Endothelial cell of umbilical vein (primary cell): ENCODE results near the gene WNT4. TPM values are rescaled to one million over a fixed set of nuclear protein-coding genes. Genes with fewer than 3 reads are reported as not detected.

Experiments
- BruUV-seq: library from RNA; stranded (reverse); fragments of 400-500 nt; replicated peaks from 2 replicates; lab custom pipeline; 2021; lab: Mats Ljungman, UMichigan
- CTCF ChIA-PET: fragments of 300-600, 350-600 bp; sonication (Branson Sonifier 250); formaldehyde crosslinking; loops from one replicate; lab custom pipeline; 2021; ENCODE audit warnings: antibody characterized with exemption, inconsistent platforms; lab: Charles Lee
- POLR2A ChIA-PET: fragments of 300-600, 350-600 bp; sonication (Branson Sonifier 250); formaldehyde crosslinking; loops from one replicate; lab custom pipeline; 2021; ENCODE audit warnings: antibody characterized with exemption, inconsistent platforms; lab: Charles Lee
- DNase-seq: peaks from one replicate; pipeline ENCODE4 v3.0.0-alpha.2; 2011; ENCODE audit warnings: low read depth, low spot score
- FAIRE-seq: peaks from 2 replicates; lab custom pipeline; 2011; peaks lifted over from hg19 to GRCh38; lab: Jason Lieb, UNC
- H2AFZ ChIP-seq: 2 replicates; pipeline ENCODE4 v1.6.0; 2012; ENCODE audit warnings: low read depth, low read length, control low read depth, inconsistent platforms
- H3K27ac ChIP-seq: 2 replicates; pipeline ENCODE4 v1.5.1; 2011; ENCODE audit warnings: low read depth, mild to moderate bottlenecking, control low read depth, low read length, moderate library complexity; ENCODE audit not compliant: insufficient read depth
- H3K27me3 ChIP-seq, 2 experiments: 2 replicates each; pipeline versions ENCODE4 v1.6.0 to v1.6.1; 2011; ENCODE audit warnings: low read length in 2 of 2, mixed read lengths in 1 of 2; ENCODE audit not compliant: control insufficient read depth in 2 of 2, insufficient read depth in 2 of 2
- H3K36me3 ChIP-seq, 2 experiments: 2 replicates in 1 of 2; 3 replicates in 1 of 2; pipeline ENCODE4 v1.5.1; 2011; ENCODE audit warnings: low read length in 2 of 2, mild to moderate bottlenecking in 1 of 2, moderate library complexity in 1 of 2; ENCODE audit not compliant: control insufficient read depth in 2 of 2, insufficient read depth in 2 of 2; ENCODE audit errors: extremely low read depth in 1 of 2
- H3K4me1 ChIP-seq: 3 replicates; pipeline ENCODE4 v1.5.1; 2011; ENCODE audit warnings: mild to moderate bottlenecking, low read length; ENCODE audit not compliant: control insufficient read depth, insufficient read depth; ENCODE audit errors: extremely low read depth
- H3K4me2 ChIP-seq: 2 replicates; pipeline ENCODE4 v1.6.1; 2011; ENCODE audit warnings: low read length, control low read depth, mixed read lengths; ENCODE audit not compliant: insufficient read depth
- H3K4me3 ChIP-seq, 3 experiments: fragments of 200-600 bp in 1 of 3; sonication (generic), shearing (Covaris generic) in 1 of 3; replicated peaks in 1 of 3; 2 replicates each; pipeline ENCODE4 v1.5.1; 2011 to 2016; ENCODE audit warnings: control low read depth in 3 of 3, low read length in 3 of 3, mild to moderate bottlenecking in 2 of 3, inconsistent platforms in 1 of 3, low read depth in 1 of 3, moderate library complexity in 1 of 3; ENCODE audit not compliant: insufficient read depth in 1 of 3
- H3K79me2 ChIP-seq: 2 replicates; pipeline ENCODE4 v1.6.0; 2012; ENCODE audit warnings: low read length, inconsistent platforms; ENCODE audit not compliant: control insufficient read depth, insufficient read depth
- H3K9ac ChIP-seq: replicated peaks from 2 replicates; pipeline ENCODE3; 2011; ENCODE audit warnings: low read length, control low read depth; ENCODE audit not compliant: insufficient read depth; ENCODE audit errors: extremely low read depth
- H3K9me1 ChIP-seq: replicated peaks from 3 replicates; pipeline ENCODE4 v1.6.0; 2011; ENCODE audit warnings: mild to moderate bottlenecking, low read length; ENCODE audit not compliant: control insufficient read depth, insufficient read depth; ENCODE audit errors: extremely low read depth
- H3K9me3 ChIP-seq: replicated peaks from 2 replicates; pipeline ENCODE4 v1.5.1; 2012; ENCODE audit warnings: low read length, inconsistent platforms; ENCODE audit not compliant: control insufficient read depth, insufficient read depth
- H4K20me1 ChIP-seq: replicated peaks from 2 replicates; pipeline ENCODE3; 2011; ENCODE audit warnings: mild to moderate bottlenecking, low read length; ENCODE audit not compliant: control insufficient read depth, insufficient read depth; ENCODE audit errors: extremely low read depth
- FOS ChIP-seq: IDR thresholded peaks from 2 replicates; pipeline ENCODE4 v1.6.1; 2011; ENCODE audit warnings: mild to moderate bottlenecking, low read length, moderate library complexity, borderline replicate concordance; ENCODE audit not compliant: insufficient read depth
- GATA2 ChIP-seq: IDR thresholded peaks from 2 replicates; pipeline ENCODE4 v1.7.0; 2011; ENCODE audit warnings: low read depth, mild to moderate bottlenecking, moderate library complexity, mixed read lengths, low read length; ENCODE audit not compliant: insufficient read length, insufficient read depth
- JUN ChIP-seq: IDR thresholded peaks from 2 replicates; pipeline ENCODE4 v1.6.1; 2011; ENCODE audit warnings: borderline replicate concordance, low read depth; ENCODE audit not compliant: insufficient read length, insufficient read depth
- MAX ChIP-seq: IDR thresholded peaks from 2 replicates; pipeline ENCODE4 v1.6.1; 2011; ENCODE audit not compliant: insufficient read depth, insufficient read length
- MYC ChIP-seq: IDR thresholded peaks from one replicate; pipeline ENCODE4 v1.6.1; 2011; ENCODE audit warnings: mild to moderate bottlenecking, low read depth, low read length
- POLR2A ChIP-seq: IDR thresholded peaks from 2 replicates; pipeline ENCODE4 v1.6.1; 2012; ENCODE audit warnings: low read depth, mild to moderate bottlenecking, control low read depth, low read length
- dilution Hi-C: fragments of 300-500 bp; cut with MboI; formaldehyde crosslinking; loops from one replicate; pipeline ENCODE4 v1.15.0; 2019; ENCODE audit warnings: low sequenced_read_pairs; ENCODE audit not compliant: extremely low pct_ligation_motif_present
- intact Hi-C: fragments of 100-400 bp; cut with micrococcal nuclease; formaldehyde crosslinking; loops from one replicate; pipeline ENCODE4 v1.10.0; 2022
- polyA plus RNA-seq, 4 experiments: library from polyadenylated mRNA; depleted of rRNA in 3 of 4; stranded (reverse) in 3 of 4; unstranded in 1 of 4; fragments of >200 nt; gene quantifications; 2 replicates each; pipeline versions ENCODE4 v1.2.1 to v1.2.3, GENCODE V29; 2011 to 2012; ENCODE audit warnings: missing spikeins in 1 of 4
- total RNA-seq: library from RNA; stranded (reverse); gene quantifications from 2 replicates; pipeline ENCODE4 v1.2.3, GENCODE V29; 2021
- TF ChIP-seq, protein P1 (sequence below), 2 donors: IDR thresholded peaks; 1 replicate in 1 of 2; 2 replicates in 1 of 2; pipeline ENCODE4 v1.5.1; 2011; ENCODE audit warnings: low read length in 2 of 2, mild to moderate bottlenecking in 2 of 2, moderate library complexity in 2 of 2, control low read depth in 1 of 2, inconsistent platforms in 1 of 2, low read depth in 1 of 2; ENCODE audit not compliant: insufficient read depth in 1 of 2; ENCODE audit errors: extremely low read depth in 1 of 2

The WNT4 gene
- total and polyA plus RNA-seq, 2 donors (not counting 3 experiments of a cell fraction or from before 2014, with no cell fraction given) = 0.06 TPM; not detected in 1

DNA sequence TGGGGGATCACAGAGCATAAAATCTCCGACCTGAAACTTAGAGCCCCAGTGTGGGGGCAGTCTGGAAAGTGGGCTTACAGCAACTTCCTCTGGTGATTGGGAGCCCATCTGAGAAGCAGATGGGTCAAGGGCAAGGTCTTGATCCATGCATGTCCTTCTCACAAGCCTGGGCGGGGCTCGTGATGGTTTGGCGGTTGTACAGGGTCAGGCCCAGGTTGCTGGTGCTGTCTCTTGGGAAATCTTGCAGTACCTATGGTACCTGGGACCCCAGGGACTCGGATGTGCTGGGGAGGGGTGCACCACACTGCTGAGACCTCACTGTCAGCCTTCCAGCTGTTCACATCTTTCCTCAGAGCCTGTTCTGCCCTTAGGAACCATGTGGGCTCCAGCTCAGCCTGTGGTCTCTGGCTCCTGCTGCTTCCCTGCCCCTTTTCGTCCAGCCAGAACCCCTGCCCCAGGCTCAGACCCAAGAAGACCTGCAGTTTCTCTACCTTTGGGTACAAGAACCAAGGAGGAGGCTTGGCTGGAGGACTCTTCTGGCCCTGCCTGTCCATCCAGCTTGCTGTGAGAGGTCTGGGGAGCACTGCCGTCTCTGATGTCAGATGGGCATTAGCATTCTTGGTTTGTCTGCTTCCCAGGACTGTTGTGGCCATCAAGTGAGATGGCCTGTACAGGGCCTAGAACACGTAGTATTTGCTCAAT is 24.5 kb downstream of the WNT4 start:
- peaks cover 6% of the 10 kb centered on the region for H4K20me1 ChIP-seq

More for the DNA sequence above, 24.5 kb downstream of the WNT4 start:
- H3K9me3 ChIP-seq = no peaks in the 10 kb centered on the region
- peaks cover 0 to 17% of the 10 kb centered on the region in 2 experiments for H3K36me3 ChIP-seq
- FAIRE-seq (no peak), DNase-seq (no peak)
- H3K9ac ChIP-seq = no peak overlapping the region
- peaks cover 23% of the 10 kb centered on the region for H3K4me1 ChIP-seq
- no peak overlapping the region for H3K4me2 ChIP-seq
- no peaks in the 10 kb centered on the region for H3K9me1 ChIP-seq
- intact Hi-C loops = no loop called here
- POLR2A ChIA-PET = no interaction called here
- H3K27me3 ChIP-seq = no peaks in the 10 kb centered on the region
- no peak overlapping the region for H3K4me3 ChIP-seq
- H3K79me2 ChIP-seq = peaks cover 8% of the 10 kb centered on the region
- no peak overlapping the region for H3K27ac ChIP-seq
- dilution Hi-C loops = no loop called here
- no TSS peak for BruUV-seq
- TF ChIP-seq MYC (no peak), POLR2A (no peak), FOS (no peak), JUN (no peak), MAX (no peak), GATA2 (no peak)
- TF ChIP-seq, protein P1, sequence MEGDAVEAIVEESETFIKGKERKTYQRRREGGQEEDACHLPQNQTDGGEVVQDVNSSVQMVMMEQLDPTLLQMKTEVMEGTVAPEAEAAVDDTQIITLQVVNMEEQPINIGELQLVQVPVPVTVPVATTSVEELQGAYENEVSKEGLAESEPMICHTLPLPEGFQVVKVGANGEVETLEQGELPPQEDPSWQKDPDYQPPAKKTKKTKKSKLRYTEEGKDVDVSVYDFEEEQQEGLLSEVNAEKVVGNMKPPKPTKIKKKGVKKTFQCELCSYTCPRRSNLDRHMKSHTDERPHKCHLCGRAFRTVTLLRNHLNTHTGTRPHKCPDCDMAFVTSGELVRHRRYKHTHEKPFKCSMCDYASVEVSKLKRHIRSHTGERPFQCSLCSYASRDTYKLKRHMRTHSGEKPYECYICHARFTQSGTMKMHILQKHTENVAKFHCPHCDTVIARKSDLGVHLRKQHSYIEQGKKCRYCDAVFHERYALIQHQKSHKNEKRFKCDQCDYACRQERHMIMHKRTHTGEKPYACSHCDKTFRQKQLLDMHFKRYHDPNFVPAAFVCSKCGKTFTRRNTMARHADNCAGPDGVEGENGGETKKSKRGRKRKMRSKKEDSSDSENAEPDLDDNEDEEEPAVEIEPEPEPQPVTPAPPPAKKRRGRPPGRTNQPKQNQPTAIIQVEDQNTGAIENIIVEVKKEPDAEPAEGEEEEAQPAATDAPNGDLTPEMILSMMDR (IDR thresholded peaks at IDR 0.05; ENCODE audit: extremely low read depth in 1 of 2, insufficient read depth in 1 of 2, low read depth in 1 of 2, low read length in 2 of 2) = no peak
- CTCF ChIA-PET = interaction anchor here (1.2 to 1.5 kb wide), 3 partner anchors 13 to 14 kb away, joined by 4 to 6 read pairs (median 6); no protein-coding TSS in a partner anchor
- H2AFZ ChIP-seq = no peak overlapping the region
